NCI-H446 treated with DMSO at 0.1 percent for 48 hours (cell line): Measurements from ENCODE around the gene TGFBR2.

Experiments
- DNase-seq: peaks from one replicate; lab custom pipeline; 2025; lab: John Stamatoyannopoulos, UW

Gene TGFBR2

GRCh38 chr3:30606301-30607031 is at the start of gene TGFBR2:
TSS of gene TGFBR2 (plus strand) at chr3:30606601. CDS start at chr3:30606884, 283 bp downstream.
- DNase-seq: peak; percentile 70

- DNase-seq: no peak
Measured at GRCh38 chr3:30557746-30558303, 48.6 kb upstream of the TGFBR2 start.

GRCh38 chr3:30563956-30564355 is 42.4 kb upstream of the TGFBR2 start:
- DNase-seq: no peak

- DNase-seq: no peak
Measured at GRCh38 chr3:30567139-30567753, 39.2 kb upstream of the TGFBR2 start.

GRCh38 chr3:30576946-30577345 is 29.5 kb upstream of the TGFBR2 start:
- no peak for DNase-seq

GRCh38 chr3:30577788-30578187 is 28.6 kb upstream of the TGFBR2 start:
- DNase-seq: no peak

- DNase-seq: no peak
Measured at GRCh38 chr3:30578479-30578878, 27.9 kb upstream of the TGFBR2 start.

GRCh38 chr3:30578986-30579579 is 27.3 kb upstream of the TGFBR2 start:
- no peak for DNase-seq

- DNase-seq: no peak
Measured at GRCh38 chr3:30581067-30581585, 25.3 kb upstream of the TGFBR2 start.

- no peak for DNase-seq
Measured at GRCh38 chr3:30581982-30582381, 24.4 kb upstream of the TGFBR2 start.

GRCh38 chr3:30583973-30584372 is 22.4 kb upstream of the TGFBR2 start:
- DNase-seq: no peak

GRCh38 chr3:30585654-30586053 is 20.7 kb upstream of the TGFBR2 start:
- no peak for DNase-seq

- DNase-seq: no peak
Measured at GRCh38 chr3:30586096-30586805, 20.1 kb upstream of the TGFBR2 start.

- peak; percentile 62 for DNase-seq
Measured at GRCh38 chr3:30586806-30587486, 19.5 kb upstream of the TGFBR2 start.

GRCh38 chr3:30587904-30588303 is 18.5 kb upstream of the TGFBR2 start:
- no peak for DNase-seq

GRCh38 chr3:30596152-30596551 is 10.2 kb upstream of the TGFBR2 start:
- no peak for DNase-seq

GRCh38 chr3:30597131-30597768 is 9.2 kb upstream of the TGFBR2 start:
- no peak for DNase-seq

- no peak for DNase-seq
Measured at GRCh38 chr3:30597769-30598134, 8.6 kb upstream of the TGFBR2 start.

- DNase-seq: no peak
Measured at GRCh38 chr3:30598668-30599545, 7.5 kb upstream of the TGFBR2 start.

- DNase-seq: no peak
Measured at GRCh38 chr3:30600572-30600971, 5.8 kb upstream of the TGFBR2 start.
